ENCODE results near the gene DOK4. TPM values are rescaled to one million over a fixed set of nuclear protein-coding genes. Genes with fewer than 3 reads are reported as not detected.

DOK4 gene
- total RNA-seq, 1 donor from 2014 or later, result 6.8 TPM

DNA sequence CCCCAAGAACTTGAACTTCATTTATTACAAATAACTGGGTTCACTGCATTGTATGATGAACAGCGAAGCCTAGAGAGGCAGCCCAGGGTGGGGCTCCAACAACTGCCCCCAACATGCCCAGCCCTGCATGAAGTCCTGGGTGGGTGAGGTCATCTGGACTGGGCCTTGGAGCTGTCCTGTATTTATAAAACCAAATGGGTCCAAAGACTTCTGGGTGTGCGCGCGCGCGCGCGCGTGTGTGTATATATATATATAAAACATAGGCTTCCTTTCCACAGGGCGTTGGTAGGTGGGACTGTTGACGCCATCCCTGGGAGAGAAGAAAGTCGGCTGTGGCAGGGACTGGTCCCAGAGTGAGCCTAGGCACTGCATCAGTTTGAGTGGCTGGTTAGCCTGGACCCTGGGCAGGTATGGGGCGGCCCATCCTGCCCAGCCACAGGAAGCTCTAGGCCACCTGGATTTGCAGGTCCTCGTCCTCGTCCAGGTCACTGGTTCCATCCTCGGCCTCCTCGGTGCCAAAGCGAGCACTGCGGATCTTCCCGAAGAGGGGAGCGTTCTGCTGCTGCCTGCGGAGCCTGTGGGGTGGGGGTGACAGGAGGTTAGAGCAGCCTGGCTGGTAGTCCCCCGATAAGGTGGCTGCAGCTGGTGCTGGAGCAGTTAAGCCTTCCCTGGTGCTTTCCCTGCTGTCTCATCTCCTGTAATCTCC is 26.2 kb upstream of the DOK4 start:
- Histone ChIP-seq H3K9ac (ENCODE audit: low read depth in 1 of 3, low read length in 3 of 3) (no peak overlapping the region), H3K27ac (ENCODE audit: low read depth, low read length) (no peak overlapping the region), H3K4me1 (ENCODE audit: control insufficient read depth in 3 of 3, insufficient read depth in 3 of 3, low read length in 3 of 3) (peaks cover 3 to 5% (median 3%) of the 10 kb centered on the region in 3 donors), H3K27me3 (ENCODE audit: control insufficient read depth in 3 of 3, insufficient read depth in 3 of 3, low read length in 3 of 3) (peaks cover 0 to 9% (median 5%) of the 10 kb centered on the region in 3 donors), H3K4me3 (ENCODE audit: low read length in 3 of 3) (no peak overlapping the region), H3K9me3 (ENCODE audit: control insufficient read depth in 3 of 3, low read length in 3 of 3) (no peaks in the 10 kb centered on the region), H3K36me3 (ENCODE audit: control insufficient read depth in 3 of 3, insufficient read depth in 3 of 3, low read length in 3 of 3) (peaks cover 0 to 3% (median 2%) of the 10 kb centered on the region in 3 donors)

DNA sequence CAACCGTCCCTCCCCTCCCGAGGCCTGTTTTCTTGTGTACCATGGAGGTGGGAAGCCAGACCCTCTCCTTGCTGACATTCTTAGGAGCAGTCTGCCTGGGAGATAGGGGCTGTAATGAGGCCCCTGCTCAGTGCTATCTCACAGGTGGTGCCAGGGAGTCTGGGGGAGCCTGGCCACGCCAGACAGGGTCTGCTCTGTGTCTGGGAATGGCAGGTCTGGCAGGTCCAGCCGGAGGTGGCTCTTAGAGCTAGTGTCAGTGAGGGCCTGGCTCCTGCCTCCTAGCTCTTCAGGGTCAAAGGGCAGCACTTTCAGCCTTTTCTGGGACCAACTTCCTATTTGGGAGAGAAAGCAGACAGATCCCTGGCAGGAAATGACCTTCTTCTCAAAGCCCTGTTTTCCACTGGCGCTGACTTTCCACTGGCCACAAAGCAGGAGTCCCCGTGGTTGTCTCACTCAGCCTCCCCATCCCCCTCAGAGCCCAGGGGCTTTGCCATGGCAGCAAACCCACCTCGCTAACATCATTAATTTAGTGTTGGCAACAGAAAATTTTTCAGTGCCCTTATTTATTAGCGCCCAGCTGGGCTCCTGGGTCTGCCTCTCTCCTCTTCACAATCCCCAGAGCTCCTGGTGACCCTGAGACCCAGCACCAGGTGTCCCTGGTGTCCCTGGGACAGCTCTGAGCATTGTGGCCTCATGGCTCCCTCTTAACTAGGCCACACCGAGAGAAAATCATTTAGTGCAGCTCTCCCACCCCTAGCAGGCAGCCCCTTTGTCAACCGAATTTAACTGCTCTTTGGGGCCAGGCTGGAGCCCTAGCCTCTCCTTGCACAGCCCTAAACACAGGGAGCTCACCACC is 24.0 kb upstream of the DOK4 start:
- H3K27ac ChIP-seq (ENCODE audit: low read depth, low read length), result no peak overlapping the region
- H3K4me3 ChIP-seq (ENCODE audit: low read length in 3 of 3), result no peak overlapping the region
- peaks cover 3 to 5% (median 3%) of the 10 kb centered on the region in 3 donors for H3K4me1 ChIP-seq (ENCODE audit: control insufficient read depth in 3 of 3, insufficient read depth in 3 of 3, low read length in 3 of 3)
- H3K9ac ChIP-seq (ENCODE audit: low read depth in 1 of 3, low read length in 3 of 3), result no peak overlapping the region
- peaks cover 0 to 9% (median 5%) of the 10 kb centered on the region in 3 donors for H3K27me3 ChIP-seq (ENCODE audit: control insufficient read depth in 3 of 3, insufficient read depth in 3 of 3, low read length in 3 of 3)
- peaks cover 0 to 3% (median 2%) of the 10 kb centered on the region in 3 donors for H3K36me3 ChIP-seq (ENCODE audit: control insufficient read depth in 3 of 3, insufficient read depth in 3 of 3, low read length in 3 of 3)
- no peaks in the 10 kb centered on the region for H3K9me3 ChIP-seq (ENCODE audit: control insufficient read depth in 3 of 3, low read length in 3 of 3)

- Histone ChIP-seq H3K9me3 (ENCODE audit: control insufficient read depth in 3 of 3, low read length in 3 of 3) (no peaks in the 10 kb centered on the region), H3K4me3 (ENCODE audit: low read length in 3 of 3) (no peak overlapping the region), H3K27ac (ENCODE audit: low read depth, low read length) (no peak overlapping the region), H3K36me3 (ENCODE audit: control insufficient read depth in 3 of 3, insufficient read depth in 3 of 3, low read length in 3 of 3) (peaks cover 0 to 3% (median 2%) of the 10 kb centered on the region in 3 donors), H3K9ac (ENCODE audit: low read depth in 1 of 3, low read length in 3 of 3) (no peak overlapping the region), H3K27me3 (ENCODE audit: control insufficient read depth in 3 of 3, insufficient read depth in 3 of 3, low read length in 3 of 3) (peaks cover 0 to 9% (median 5%) of the 10 kb centered on the region in 3 donors), H3K4me1 (ENCODE audit: control insufficient read depth in 3 of 3, insufficient read depth in 3 of 3, low read length in 3 of 3) (no peaks in the 10 kb centered on the region)
Observed at GRCh38 chr16:57509231-57509923, 23.1 kb upstream of the DOK4 start.

- no peaks in the 10 kb centered on the region for H3K9me3 ChIP-seq (ENCODE audit: control insufficient read depth in 3 of 3, low read length in 3 of 3)
- no peak overlapping the region for H3K4me3 ChIP-seq (ENCODE audit: low read length in 3 of 3)
- H3K27ac ChIP-seq (ENCODE audit: low read depth, low read length), result no peak overlapping the region
- H3K4me1 ChIP-seq (ENCODE audit: control insufficient read depth in 3 of 3, insufficient read depth in 3 of 3, low read length in 3 of 3), result no peaks in the 10 kb centered on the region
- H3K36me3 ChIP-seq (ENCODE audit: control insufficient read depth in 3 of 3, insufficient read depth in 3 of 3, low read length in 3 of 3), result peaks cover 0 to 3% (median 2%) of the 10 kb centered on the region in 3 donors
- H3K9ac ChIP-seq (ENCODE audit: low read depth in 1 of 3, low read length in 3 of 3), result no peak overlapping the region
- H3K27me3 ChIP-seq (ENCODE audit: control insufficient read depth in 3 of 3, insufficient read depth in 3 of 3, low read length in 3 of 3), result peaks cover 4 to 15% (median 5%) of the 10 kb centered on the region in 3 donors
Observed at GRCh38 chr16:57508035-57508425, 21.7 kb upstream of the DOK4 start.

GRCh38 chr16:57507136-57508034 is 21.1 kb upstream of the DOK4 start:
- no peak overlapping the region for H3K27ac ChIP-seq (ENCODE audit: low read depth, low read length)
- no peak overlapping the region for H3K9ac ChIP-seq (ENCODE audit: low read depth in 1 of 3, low read length in 3 of 3)
- peaks cover 4 to 15% (median 5%) of the 10 kb centered on the region in 3 donors for H3K27me3 ChIP-seq (ENCODE audit: control insufficient read depth in 3 of 3, insufficient read depth in 3 of 3, low read length in 3 of 3)
- H3K4me3 ChIP-seq (ENCODE audit: low read length in 3 of 3), result no peak overlapping the region
- no peaks in the 10 kb centered on the region for H3K9me3 ChIP-seq (ENCODE audit: control insufficient read depth in 3 of 3, low read length in 3 of 3)
- H3K36me3 ChIP-seq (ENCODE audit: control insufficient read depth in 3 of 3, insufficient read depth in 3 of 3, low read length in 3 of 3), result no peaks in the 10 kb centered on the region
- H3K4me1 ChIP-seq (ENCODE audit: control insufficient read depth in 3 of 3, insufficient read depth in 3 of 3, low read length in 3 of 3), result no peaks in the 10 kb centered on the region

- H3K9ac ChIP-seq (ENCODE audit: low read depth in 1 of 3, low read length in 3 of 3), result no peak overlapping the region
- H3K4me1 ChIP-seq (ENCODE audit: control insufficient read depth in 3 of 3, insufficient read depth in 3 of 3, low read length in 3 of 3), result no peaks in the 10 kb centered on the region
- H3K27me3 ChIP-seq (ENCODE audit: control insufficient read depth in 3 of 3, insufficient read depth in 3 of 3, low read length in 3 of 3), result peaks cover 4 to 15% (median 5%) of the 10 kb centered on the region in 3 donors
- no peaks in the 10 kb centered on the region for H3K9me3 ChIP-seq (ENCODE audit: control insufficient read depth in 3 of 3, low read length in 3 of 3)
- no peak overlapping the region for H3K4me3 ChIP-seq (ENCODE audit: low read length in 3 of 3)
- H3K36me3 ChIP-seq (ENCODE audit: control insufficient read depth in 3 of 3, insufficient read depth in 3 of 3, low read length in 3 of 3), result no peaks in the 10 kb centered on the region
- H3K27ac ChIP-seq (ENCODE audit: low read depth, low read length), result no peak overlapping the region
Observed at GRCh38 chr16:57505169-57505568, 18.9 kb upstream of the DOK4 start.

GRCh38 chr16:57504491-57504890 is 18.2 kb upstream of the DOK4 start:
- H3K36me3 ChIP-seq (ENCODE audit: control insufficient read depth in 3 of 3, insufficient read depth in 3 of 3, low read length in 3 of 3), result no peaks in the 10 kb centered on the region
- H3K27me3 ChIP-seq (ENCODE audit: control insufficient read depth in 3 of 3, insufficient read depth in 3 of 3, low read length in 3 of 3), result peaks cover 4 to 15% (median 5%) of the 10 kb centered on the region in 3 donors
- no peaks in the 10 kb centered on the region for H3K4me1 ChIP-seq (ENCODE audit: control insufficient read depth in 3 of 3, insufficient read depth in 3 of 3, low read length in 3 of 3)
- H3K9ac ChIP-seq (ENCODE audit: low read depth in 1 of 3, low read length in 3 of 3), result no peak overlapping the region
- no peak overlapping the region for H3K27ac ChIP-seq (ENCODE audit: low read depth, low read length)
- no peaks in the 10 kb centered on the region for H3K9me3 ChIP-seq (ENCODE audit: control insufficient read depth in 3 of 3, low read length in 3 of 3)
- no peak overlapping the region for H3K4me3 ChIP-seq (ENCODE audit: low read length in 3 of 3)

DNA sequence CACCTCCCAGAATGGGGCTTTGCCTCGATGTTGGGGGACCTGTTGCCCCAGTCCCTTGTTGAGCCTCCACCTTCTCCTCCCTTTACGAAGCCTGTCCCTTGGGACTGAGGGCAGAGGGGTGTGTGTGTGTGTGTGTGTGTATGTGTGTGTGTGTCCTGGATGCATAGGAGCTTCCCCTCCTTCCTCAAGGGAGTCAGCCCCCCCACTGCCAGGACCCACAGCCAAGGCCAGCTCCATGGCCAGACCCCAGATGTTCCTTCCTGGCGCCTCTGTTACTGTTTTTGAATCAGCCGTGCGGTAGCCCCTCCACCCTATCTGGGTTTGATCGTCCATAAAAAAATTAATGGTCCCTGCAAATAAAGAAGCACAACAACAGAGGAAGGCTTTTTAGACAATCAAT is 17.7 kb upstream of the DOK4 start:
- H3K9me3 ChIP-seq (ENCODE audit: control insufficient read depth in 3 of 3, low read length in 3 of 3), result no peaks in the 10 kb centered on the region
- no peaks in the 10 kb centered on the region for H3K36me3 ChIP-seq (ENCODE audit: control insufficient read depth in 3 of 3, insufficient read depth in 3 of 3, low read length in 3 of 3)
- H3K4me1 ChIP-seq (ENCODE audit: control insufficient read depth in 3 of 3, insufficient read depth in 3 of 3, low read length in 3 of 3), result no peaks in the 10 kb centered on the region
- no peak overlapping the region for H3K9ac ChIP-seq (ENCODE audit: low read depth in 1 of 3, low read length in 3 of 3)
- no peak overlapping the region for H3K27ac ChIP-seq (ENCODE audit: low read depth, low read length)
- peaks cover 4 to 20% (median 5%) of the 10 kb centered on the region in 3 donors for H3K27me3 ChIP-seq (ENCODE audit: control insufficient read depth in 3 of 3, insufficient read depth in 3 of 3, low read length in 3 of 3)
- H3K4me3 ChIP-seq (ENCODE audit: low read length in 3 of 3), result no peak overlapping the region

GRCh38 chr16:57503366-57503765 is 17.1 kb upstream of the DOK4 start:
- H3K27me3 ChIP-seq (ENCODE audit: control insufficient read depth in 3 of 3, insufficient read depth in 3 of 3, low read length in 3 of 3), result peaks cover 2 to 17% (median 4%) of the 10 kb centered on the region in 3 donors
- no peaks in the 10 kb centered on the region for H3K36me3 ChIP-seq (ENCODE audit: control insufficient read depth in 3 of 3, insufficient read depth in 3 of 3, low read length in 3 of 3)
- no peak overlapping the region for H3K9ac ChIP-seq (ENCODE audit: low read depth in 1 of 3, low read length in 3 of 3)
- H3K9me3 ChIP-seq (ENCODE audit: control insufficient read depth in 3 of 3, low read length in 3 of 3), result no peaks in the 10 kb centered on the region
- H3K4me3 ChIP-seq (ENCODE audit: low read length in 3 of 3), result no peak overlapping the region
- H3K4me1 ChIP-seq (ENCODE audit: control insufficient read depth in 3 of 3, insufficient read depth in 3 of 3, low read length in 3 of 3), result no peaks in the 10 kb centered on the region
- H3K27ac ChIP-seq (ENCODE audit: low read depth, low read length), result no peak overlapping the region

Measured in skeletal muscle tissue (tissue), 4 donors.